Measurements from ENCODE around the gene EXOSC2.

The EXOSC2 gene

DNA sequence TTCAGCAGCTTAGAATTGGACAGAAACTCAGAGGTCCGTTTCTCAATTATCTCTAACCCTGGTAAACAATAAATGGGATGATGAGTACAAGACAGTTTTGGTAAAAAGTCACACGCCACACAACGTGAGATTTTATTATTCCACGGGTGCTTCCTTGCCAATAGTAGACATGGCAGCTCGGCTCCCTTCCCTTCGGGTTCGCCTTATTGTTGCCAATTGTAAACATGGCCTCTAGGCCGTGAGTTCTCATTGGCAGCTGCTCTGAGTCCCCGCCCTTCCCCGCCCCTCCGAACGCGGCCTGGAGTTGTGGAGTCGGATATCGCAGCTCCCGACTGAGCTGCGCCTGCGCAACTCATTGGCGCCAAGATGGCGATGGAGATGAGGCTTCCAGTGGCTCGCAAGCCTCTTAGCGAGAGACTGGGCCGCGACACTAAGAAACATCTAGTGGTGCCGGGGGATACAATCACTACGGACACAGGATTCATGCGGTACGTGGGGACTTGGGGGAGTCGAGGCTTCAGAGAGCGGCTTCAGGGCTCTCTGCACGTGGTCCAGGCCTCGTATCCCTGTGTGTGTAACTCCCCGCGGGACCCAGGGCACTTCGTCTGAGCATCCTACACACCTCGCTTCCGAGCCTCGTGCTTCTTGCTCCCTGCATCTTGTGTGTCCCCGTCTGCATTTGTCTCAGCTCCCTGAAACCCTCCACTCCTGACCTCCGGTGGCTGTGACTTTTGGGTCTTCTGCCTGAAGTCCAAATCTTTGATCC lies at the start of gene EXOSC2:
EXOSC2 (plus strand) TSS at position 355 of the 766 bp plus-strand sequence; CDS start at position 367, 12 bp downstream.
- no peak for FAIRE-seq

DNA sequence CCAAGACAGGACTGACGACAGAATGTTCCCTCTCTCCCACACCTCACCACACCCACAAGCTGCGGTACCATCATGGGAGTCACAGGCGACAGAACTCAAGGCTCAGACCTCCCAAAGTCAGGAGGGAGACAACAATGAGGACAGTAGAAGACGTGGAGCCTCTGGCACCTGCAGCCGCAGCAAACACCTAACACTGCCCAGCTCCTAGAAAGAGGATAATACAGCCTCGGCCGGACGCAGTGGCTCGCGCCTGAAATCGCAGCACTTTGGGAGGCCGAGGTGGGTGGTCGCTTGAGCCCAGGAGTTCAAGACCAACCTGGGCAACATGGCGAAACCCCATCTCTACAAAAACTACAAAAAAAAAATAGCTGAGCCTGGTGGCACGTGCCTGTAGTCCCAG lies 42.4 kb upstream of the EXOSC2 start:
- no peak for FAIRE-seq

DNA sequence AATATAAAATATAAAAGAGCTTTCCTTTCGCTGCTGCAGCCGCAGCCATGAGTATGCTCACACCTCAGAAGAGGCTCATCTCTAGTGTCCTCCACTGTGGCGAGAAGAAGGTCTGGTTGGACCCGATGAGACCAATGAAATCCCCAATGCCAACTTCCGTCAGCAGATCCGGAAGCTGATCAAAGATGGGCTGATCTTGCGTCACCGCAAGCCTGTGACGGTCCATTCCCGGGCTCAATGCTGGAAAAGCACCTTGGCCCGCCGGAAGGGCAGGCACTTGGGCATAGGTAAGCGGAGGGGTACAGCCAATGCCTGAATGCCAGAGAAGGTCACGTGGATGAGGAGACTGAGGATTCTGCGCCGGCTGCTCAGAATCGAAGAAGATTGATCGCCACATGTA lies 41.8 kb upstream of the EXOSC2 start:
- FAIRE-seq: no peak

DNA sequence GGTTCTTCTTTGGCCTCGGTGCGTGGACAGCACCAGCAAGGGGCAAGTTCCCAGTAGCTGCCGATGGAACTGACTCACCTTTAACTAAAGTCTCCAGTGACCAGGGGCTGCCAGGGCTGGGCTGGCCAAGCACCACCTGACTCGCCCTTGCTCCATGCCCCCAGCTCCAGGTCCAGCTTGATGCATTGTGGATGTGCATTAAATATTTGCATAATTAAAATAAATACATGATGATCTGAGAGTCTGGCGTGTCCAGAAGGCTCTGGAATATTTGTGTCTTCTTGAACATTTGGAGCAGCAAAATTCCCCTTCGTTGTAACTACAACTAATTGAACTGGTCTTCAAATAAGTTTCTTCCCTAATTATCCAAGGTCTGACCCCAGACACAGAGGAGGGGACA lies 38.7 kb upstream of the EXOSC2 start:
- FAIRE-seq: no peak

- FAIRE-seq: no peak
Measured at GRCh38 chr9:130658893-130659698, 34.5 kb upstream of the EXOSC2 start.

- FAIRE-seq: no peak
Measured at GRCh38 chr9:130659699-130660248, 33.8 kb upstream of the EXOSC2 start.

- FAIRE-seq: no peak
Measured at GRCh38 chr9:130660326-130660682, 33.3 kb upstream of the EXOSC2 start.

- FAIRE-seq: no peak
Measured at GRCh38 chr9:130660683-130661450, 32.7 kb upstream of the EXOSC2 start.

- no peak for FAIRE-seq
Measured at GRCh38 chr9:130661451-130662098, 32.0 kb upstream of the EXOSC2 start.

GRCh38 chr9:130662099-130662969 lies 31.2 kb upstream of the EXOSC2 start:
- no peak for FAIRE-seq

- no peak for FAIRE-seq
Measured at GRCh38 chr9:130662970-130663257, 30.7 kb upstream of the EXOSC2 start.

- no peak for FAIRE-seq
Measured at GRCh38 chr9:130663258-130663976, 30.2 kb upstream of the EXOSC2 start.

DNA sequence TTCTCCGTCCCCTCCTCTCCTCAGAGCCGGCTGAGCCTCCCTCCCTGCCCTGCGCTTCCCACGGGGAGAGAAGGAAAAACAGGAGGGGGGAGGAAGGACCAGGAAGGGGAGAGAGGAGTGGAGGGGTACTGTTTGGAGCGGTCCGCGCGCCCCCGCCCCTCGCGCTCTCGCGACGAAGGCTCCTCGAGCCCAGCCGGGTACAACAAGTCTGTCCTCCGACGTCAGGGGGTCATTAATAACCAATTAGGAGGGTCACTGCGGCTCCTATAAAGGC lies 29.7 kb upstream of the EXOSC2 start:
- no peak for FAIRE-seq

DNA sequence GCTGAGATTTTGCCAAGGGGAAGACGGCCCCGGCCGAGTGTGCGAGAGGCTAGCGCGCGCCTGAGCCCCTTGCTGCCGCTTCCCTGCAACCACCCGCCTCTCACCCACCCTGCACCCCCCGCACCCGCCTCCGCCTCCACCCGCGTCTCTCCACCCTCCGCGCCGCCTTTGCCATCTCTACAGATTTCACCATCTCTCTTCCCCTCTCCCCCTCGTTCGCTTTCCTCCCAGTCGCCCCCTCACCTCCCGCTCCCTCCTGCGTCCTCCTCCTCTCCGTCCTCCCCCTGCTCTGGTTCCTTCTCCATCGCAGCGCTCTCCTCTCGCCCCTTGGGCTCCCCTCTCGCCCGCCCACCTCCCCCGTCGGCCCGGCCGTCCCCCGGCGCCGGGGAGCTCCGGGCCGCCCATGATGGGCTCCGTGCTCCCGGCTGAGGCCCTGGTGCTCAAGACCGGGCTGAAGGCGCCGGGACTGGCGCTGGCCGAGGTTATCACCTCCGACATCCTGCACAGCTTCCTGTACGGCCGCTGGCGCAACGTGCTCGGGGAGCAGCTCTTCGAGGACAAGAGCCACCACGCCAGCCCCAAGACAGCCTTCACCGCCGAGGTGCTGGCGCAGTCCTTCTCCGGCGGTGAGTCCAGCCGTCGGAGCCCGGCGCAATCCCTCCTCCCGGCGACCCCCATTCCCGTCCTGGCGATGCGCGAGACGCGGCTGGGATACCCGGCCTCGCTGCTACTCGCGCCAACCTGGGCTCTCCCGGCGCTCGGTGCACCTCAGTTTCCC lies 29.1 kb upstream of the EXOSC2 start, which contains the start of gene PRDM12:
PRDM12 (plus strand) TSS at position 344 of the 778 bp plus-strand sequence; CDS start at position 404, 60 bp downstream.
- no peak for FAIRE-seq

DNA sequence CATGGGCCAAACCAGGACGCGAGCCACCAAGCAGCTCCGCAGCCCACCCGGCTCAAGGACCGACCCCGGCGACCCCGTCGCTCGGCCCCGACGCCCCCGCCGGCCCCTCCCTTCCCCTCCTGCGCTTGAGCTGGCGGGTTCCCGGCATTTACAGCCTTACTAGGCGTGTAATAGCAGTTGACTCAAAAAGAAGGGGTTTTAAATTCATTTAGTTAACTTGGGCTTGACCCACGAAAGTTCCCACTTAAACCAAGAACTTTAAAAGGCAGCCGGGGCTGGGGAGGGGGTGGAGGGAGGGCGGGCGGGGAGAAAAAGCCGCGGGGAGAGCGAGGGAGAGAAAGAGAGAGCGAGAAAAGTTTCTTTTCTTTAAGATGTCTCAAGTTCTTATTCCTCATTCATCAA lies 28.6 kb upstream of the EXOSC2 start:
- FAIRE-seq: no peak

DNA sequence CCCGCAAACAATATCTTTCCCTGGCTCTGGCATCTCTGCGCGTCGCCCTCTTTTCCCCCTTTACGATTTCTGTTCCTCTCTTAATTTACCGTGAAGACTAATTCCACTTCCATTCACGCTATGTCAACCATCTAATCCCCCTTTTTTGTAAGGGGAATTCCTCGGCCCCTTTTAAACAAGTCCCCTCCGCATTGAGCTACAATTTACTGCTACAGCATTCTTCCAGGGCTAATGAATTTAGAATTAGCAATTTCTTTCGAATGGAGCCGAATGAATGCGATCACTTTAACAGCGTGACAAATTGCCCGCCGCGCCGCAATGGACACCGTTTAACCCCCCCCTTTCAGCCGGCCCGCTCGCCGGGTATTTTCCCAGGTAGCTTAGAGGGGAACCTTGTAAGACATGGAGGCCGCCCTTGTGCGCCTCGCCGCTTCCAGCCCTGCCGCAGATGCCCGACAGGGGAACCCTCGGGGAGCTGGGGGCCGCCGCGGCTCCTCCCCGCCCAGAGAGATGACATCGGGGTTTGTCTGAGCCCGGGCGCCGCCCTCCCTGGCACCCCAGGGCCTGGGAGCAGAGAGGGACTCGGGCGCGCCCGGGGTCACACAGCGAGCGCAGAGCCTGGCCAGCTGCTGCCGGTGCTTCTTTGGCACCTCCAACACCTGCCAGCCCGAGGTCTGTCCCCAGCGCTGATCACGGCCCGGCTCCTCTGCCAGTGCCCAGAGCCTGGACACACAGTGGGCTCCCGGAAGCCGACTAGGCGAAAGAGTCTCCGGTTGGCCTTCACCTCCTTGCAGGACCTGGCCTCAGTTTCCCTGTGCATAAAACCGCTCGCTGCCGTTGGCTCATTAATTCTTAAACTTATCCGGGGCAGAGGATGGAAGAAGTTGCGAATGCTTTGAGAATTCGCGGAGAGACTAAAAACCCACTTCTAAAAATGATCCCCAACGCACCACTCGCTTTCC lies 27.9 kb upstream of the EXOSC2 start:
- FAIRE-seq: no peak

- FAIRE-seq: no peak
Measured at GRCh38 chr9:130666393-130667119, 27.0 kb upstream of the EXOSC2 start.

- FAIRE-seq: no peak
Measured at GRCh38 chr9:130667120-130667435, 26.5 kb upstream of the EXOSC2 start.

DNA sequence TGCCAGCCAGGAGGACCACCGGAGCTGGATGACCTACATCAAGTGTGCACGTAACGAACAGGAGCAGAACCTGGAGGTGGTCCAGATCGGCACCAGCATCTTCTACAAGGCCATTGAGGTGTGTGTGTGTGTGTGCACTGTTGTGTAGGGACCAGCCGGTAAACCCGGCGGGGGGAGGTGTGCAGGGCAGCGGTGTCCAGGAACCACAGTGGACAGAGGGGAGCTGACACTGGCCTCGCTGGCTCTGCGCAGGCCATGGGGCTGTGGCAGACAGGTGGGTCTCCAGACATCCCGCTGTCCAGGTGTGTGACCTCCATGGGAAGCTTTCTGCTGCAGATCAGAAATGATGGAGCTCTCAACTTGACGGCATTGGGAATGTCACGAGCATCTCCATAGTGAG lies 25.4 kb upstream of the EXOSC2 start:
- FAIRE-seq: no peak

Measured in islet of Langerhans (tissue), 1 donor.